Measurements from ENCODE around the gene PPP2CA. TPM values are rescaled to one million over a fixed set of nuclear protein-coding genes. Genes with fewer than 3 reads are reported as not detected.

PPP2CA gene
- total RNA-seq = 100 to 1,000 TPM in 3 of 5 donors, 10 to 100 TPM in 2; 87.1 to 168 (median 104) TPM
- total RNA-seq (2013) = 73.1 TPM
- total RNA-seq = 25.9 to 93.7 (median 36.4) reads per million in 29 experiments

DNA sequence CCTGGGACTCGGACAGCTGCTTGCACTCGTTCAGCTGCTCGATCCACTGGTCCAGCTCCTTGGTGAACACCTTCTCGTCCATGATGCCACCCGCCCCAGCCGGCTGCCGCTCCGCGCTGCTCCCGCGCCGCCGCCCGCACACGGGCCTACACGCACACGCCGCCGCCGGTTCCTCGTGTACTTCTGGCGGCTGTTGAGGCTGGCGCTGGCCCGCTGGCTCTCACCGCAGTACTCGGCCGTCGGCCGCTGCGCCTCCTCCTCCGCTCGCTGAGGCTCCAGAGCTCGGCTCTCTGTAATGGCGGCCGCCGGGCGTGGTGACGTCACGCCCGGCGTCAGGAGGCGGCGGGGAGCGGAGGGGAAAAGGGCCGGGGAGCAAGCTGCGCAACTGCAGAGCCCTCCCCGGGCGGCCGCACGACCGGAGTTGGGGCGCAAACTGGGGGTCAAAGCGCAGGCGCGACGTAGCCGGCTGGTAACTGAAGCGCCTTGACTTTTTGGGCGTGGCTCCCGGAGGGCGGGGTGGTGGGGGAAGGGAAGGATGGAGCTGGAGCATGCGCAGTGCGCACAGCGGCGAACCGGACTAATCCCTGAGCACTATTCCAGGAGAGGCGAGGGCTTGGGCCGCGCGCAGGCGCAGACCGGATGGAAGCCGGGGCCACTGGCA, at the start of gene PPP2CA:
TSS of gene PPP2CA (minus strand) at position 294 of the 661 bp plus-strand sequence. CDS start at position 82, 212 bp downstream.
- ChIA-PET POLR2A (interaction anchor here (0.5 to 3.5 kb wide), 28 partner anchors 8 to 1308 kb away, joined by 3 to 32 read pairs (median 4); partner anchors contain the start of genes HSPA4 (in 1 of the 2), SEC24A (in 1 of the 2), SKP1 (in 1 of the 2) and TCF7 (in 1 of the 2)), CTCF (interaction anchor here (0.6 to 2.5 kb wide), 14 partner anchors 10 to 512 kb away, joined by 3 to 12 read pairs (median 4); partner anchors contain the start of gene CAMLG (in 1 of the 2))
- peaks cover 0 to 4% of the 10 kb centered on the region in 2 donors for H3K36me3 ChIP-seq (ENCODE audit: control insufficient read depth in 2 of 2, extremely low read depth in 1 of 2, insufficient read depth in 1 of 2, low read length in 1 of 2)

GRCh38 chr5:134273642-134274395, 47.9 kb upstream of the PPP2CA start:
- Histone ChIP-seq H3K9me3 (no peaks in the 10 kb centered on the region), H3K27me3 (replicated peaks in 1 of 2; ENCODE audit: control insufficient read depth in 2 of 2, extremely low read depth in 1 of 2, insufficient read depth in 2 of 2, low read length in 1 of 2) (peaks cover 0 to 14% of the 10 kb centered on the region in 2 experiments), H3K4me3 (ENCODE audit: control insufficient read depth in 1 of 2, extremely low read depth in 1 of 2, low read length in 1 of 2) (no peak overlapping the region), H3K4me1 (ENCODE audit: control insufficient read depth in 1 of 2, extremely low read depth in 1 of 2, insufficient read depth in 2 of 2, low read length in 2 of 2) (no peaks in the 10 kb centered on the region), H3K36me3 (ENCODE audit: control insufficient read depth in 2 of 2, extremely low read depth in 1 of 2, insufficient read depth in 1 of 2, low read length in 1 of 2) (no peaks in the 10 kb centered on the region), H3K27ac (ENCODE audit: low read length) (no peak overlapping the region)
- POLR2A ChIA-PET = no interaction called here
- no peak overlapping the region for H3K27ac Mint-ChIP-seq
- CTCF ChIA-PET = no interaction called here
- H3K36me3 Mint-ChIP-seq = no peaks in the 10 kb centered on the region
- no peak for DNase-seq
- no peak overlapping the region for H3K4me3 Mint-ChIP-seq
- H3K9me3 Mint-ChIP-seq = no peaks in the 10 kb centered on the region
- ATAC-seq (replicated peaks in 1 of 4) = no peak
- H3K27me3 Mint-ChIP-seq = peaks cover 0 to 6% of the 10 kb centered on the region in 2 donors
- 72% methylated on average over 2 of the region's 3 CpGs for WGBS (ENCODE audit: insufficient coverage)
- no peaks in the 10 kb centered on the region for H3K4me1 Mint-ChIP-seq

More for the DNA sequence above, at the start of gene PPP2CA:
- WGBS (ENCODE audit: insufficient coverage) = under 1% methylated on average over 73 of the region's 73 CpGs
- Histone ChIP-seq H3K27me3 (replicated peaks in 1 of 2; ENCODE audit: control insufficient read depth in 2 of 2, extremely low read depth in 1 of 2, insufficient read depth in 2 of 2, low read length in 1 of 2) (no peaks in the 10 kb centered on the region), H3K4me3 (ENCODE audit: control insufficient read depth in 1 of 2, extremely low read depth in 1 of 2, low read length in 1 of 2) (peak within 1 kb of the TSS; percentile 89 to 94), H3K4me1 (ENCODE audit: control insufficient read depth in 1 of 2, extremely low read depth in 1 of 2, insufficient read depth in 2 of 2, low read length in 2 of 2) (peaks cover 23 to 27% of the 10 kb centered on the region in 2 experiments), H3K9me3 (no peaks in the 10 kb centered on the region), H3K27ac (ENCODE audit: low read length) (peak within 1 kb of the TSS; percentile 99)
- DNase-seq (peak; percentile 96 to 100 (median 99)), ATAC-seq (replicated peaks in 1 of 4) (peak; percentile 79 to 85 (median 82))
- peak within 1 kb of the TSS; percentile 96 to 98 for H3K27ac Mint-ChIP-seq
- peak within 1 kb of the TSS; percentile 95 to 98 (median 96) for H3K4me3 Mint-ChIP-seq
- peaks cover 17% of the 10 kb centered on the region for H3K36me3 Mint-ChIP-seq
- no peaks in the 10 kb centered on the region for H3K27me3 Mint-ChIP-seq
- no peaks in the 10 kb centered on the region for H3K9me3 Mint-ChIP-seq
- peaks cover 45 to 56% (median 55%) of the 10 kb centered on the region in 3 donors for H3K4me1 Mint-ChIP-seq

DNA sequence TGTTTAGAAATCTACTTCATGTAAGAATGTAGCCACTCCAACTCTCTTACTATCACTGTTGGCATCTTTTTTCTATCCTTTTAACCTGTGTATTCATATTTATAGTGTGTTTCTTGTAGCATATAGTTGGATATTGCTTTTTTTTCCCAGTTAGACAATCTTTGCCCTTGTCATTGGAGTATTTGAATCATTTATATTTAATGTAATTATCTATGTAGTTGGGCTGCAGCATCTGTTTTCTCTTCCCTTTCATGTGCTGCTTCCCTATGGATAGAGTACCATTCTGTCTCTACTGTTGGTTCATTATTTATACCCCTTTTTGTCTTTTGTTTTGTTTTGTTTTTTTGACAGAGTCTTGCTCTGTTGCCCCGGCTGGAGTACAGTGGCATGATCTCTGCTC, 45.2 kb upstream of the PPP2CA start:
- Histone ChIP-seq H3K36me3 (ENCODE audit: control insufficient read depth in 2 of 2, extremely low read depth in 1 of 2, insufficient read depth in 1 of 2, low read length in 1 of 2) (no peaks in the 10 kb centered on the region), H3K9me3 (no peaks in the 10 kb centered on the region), H3K27me3 (replicated peaks in 1 of 2; ENCODE audit: control insufficient read depth in 2 of 2, extremely low read depth in 1 of 2, insufficient read depth in 2 of 2, low read length in 1 of 2) (peaks cover 0 to 11% of the 10 kb centered on the region in 2 experiments), H3K4me3 (ENCODE audit: control insufficient read depth in 1 of 2, extremely low read depth in 1 of 2, low read length in 1 of 2) (no peak overlapping the region), H3K4me1 (ENCODE audit: control insufficient read depth in 1 of 2, extremely low read depth in 1 of 2, insufficient read depth in 2 of 2, low read length in 2 of 2) (no peaks in the 10 kb centered on the region), H3K27ac (ENCODE audit: low read length) (no peak overlapping the region)
- ATAC-seq (replicated peaks in 1 of 4) (no peak), DNase-seq (no peak)
- H3K27me3 Mint-ChIP-seq = peaks cover 0 to 4% of the 10 kb centered on the region in 2 donors
- CTCF ChIA-PET = no interaction called here
- WGBS (ENCODE audit: insufficient coverage) = no CpG with 5 or more reads among the region's 1 CpG
- H3K27ac Mint-ChIP-seq = no peak overlapping the region
- H3K4me1 Mint-ChIP-seq = no peaks in the 10 kb centered on the region
- H3K4me3 Mint-ChIP-seq = no peak overlapping the region
- no peaks in the 10 kb centered on the region for H3K36me3 Mint-ChIP-seq
- POLR2A ChIA-PET = no interaction called here
- H3K9me3 Mint-ChIP-seq = no peaks in the 10 kb centered on the region

- Histone ChIP-seq H3K27ac (ENCODE audit: low read length) (no peak overlapping the region), H3K36me3 (ENCODE audit: control insufficient read depth in 2 of 2, extremely low read depth in 1 of 2, insufficient read depth in 1 of 2, low read length in 1 of 2) (no peaks in the 10 kb centered on the region)
These were observed 43.0 kb upstream of the PPP2CA start for GRCh38 chr5:134268919-134269318.

GRCh38 chr5:134268019-134268601, 42.2 kb upstream of the PPP2CA start:
- Histone ChIP-seq H3K27me3 (replicated peaks in 1 of 2; ENCODE audit: control insufficient read depth in 2 of 2, extremely low read depth in 1 of 2, insufficient read depth in 2 of 2, low read length in 1 of 2) (peaks cover 0 to 14% of the 10 kb centered on the region in 2 experiments), H3K4me1 (ENCODE audit: control insufficient read depth in 1 of 2, extremely low read depth in 1 of 2, insufficient read depth in 2 of 2, low read length in 2 of 2) (no peaks in the 10 kb centered on the region), H3K27ac (ENCODE audit: low read length) (no peak overlapping the region), H3K9me3 (peaks cover 4% of the 10 kb centered on the region), H3K4me3 (ENCODE audit: control insufficient read depth in 1 of 2, extremely low read depth in 1 of 2, low read length in 1 of 2) (no peak overlapping the region), H3K36me3 (ENCODE audit: control insufficient read depth in 2 of 2, extremely low read depth in 1 of 2, insufficient read depth in 1 of 2, low read length in 1 of 2) (no peaks in the 10 kb centered on the region)
- no peaks in the 10 kb centered on the region for H3K4me1 Mint-ChIP-seq
- POLR2A ChIA-PET = interaction anchor here (0.6 to 0.7 kb wide), 2 partner anchors 42 to 1529 kb away, joined by 3 to 4 read pairs; partner anchors contain the start of gene PPP2CA (in 1 of the 2)
- CTCF ChIA-PET = interaction anchor here (0.6 to 0.7 kb wide), 3 partner anchors 15 to 240 kb away, joined by 4 to 6 read pairs (median 5); no protein-coding TSS in a partner anchor
- 80% methylated on average over 3 of the region's 3 CpGs for WGBS (ENCODE audit: insufficient coverage)
- H3K27me3 Mint-ChIP-seq = no peaks in the 10 kb centered on the region
- no peak overlapping the region for H3K27ac Mint-ChIP-seq
- peaks cover 0 to 8% (median 7%) of the 10 kb centered on the region in 3 donors for H3K9me3 Mint-ChIP-seq
- no peaks in the 10 kb centered on the region for H3K36me3 Mint-ChIP-seq
- ATAC-seq (replicated peaks in 1 of 4) = no peak
- no peak overlapping the region for H3K4me3 Mint-ChIP-seq
- no peak for DNase-seq

More at GRCh38 chr5:134268919-134269318, 43.0 kb upstream of the PPP2CA start:
- ChIA-PET CTCF (interaction anchor here (0.7 kb wide), 2 partner anchors 217 to 241 kb away, joined by 3 to 4 read pairs; no protein-coding TSS in a partner anchor), POLR2A (interaction anchor here (0.6 to 0.7 kb wide), 3 partner anchors 10 to 1530 kb away, joined by 3 to 9 read pairs (median 4); partner anchors contain the start of gene PPP2CA (in 1 of the 2))
- no peak overlapping the region for H3K4me3 Mint-ChIP-seq
- no peak for ATAC-seq (replicated peaks in 1 of 4)
- DNase-seq = no peak
- no peaks in the 10 kb centered on the region for H3K36me3 Mint-ChIP-seq
- peaks cover 0 to 13% of the 10 kb centered on the region in 2 experiments for H3K27me3 ChIP-seq (replicated peaks in 1 of 2; ENCODE audit: control insufficient read depth in 2 of 2, extremely low read depth in 1 of 2, insufficient read depth in 2 of 2, low read length in 1 of 2)
- H3K4me1 Mint-ChIP-seq = no peaks in the 10 kb centered on the region
- H3K9me3 Mint-ChIP-seq = peaks cover 0 to 8% (median 7%) of the 10 kb centered on the region in 3 donors
- no peak overlapping the region for H3K27ac Mint-ChIP-seq
- H3K4me1 ChIP-seq (ENCODE audit: control insufficient read depth in 1 of 2, extremely low read depth in 1 of 2, insufficient read depth in 2 of 2, low read length in 2 of 2) = no peaks in the 10 kb centered on the region
- H3K27me3 Mint-ChIP-seq = peaks cover 0 to under 1% of the 10 kb centered on the region in 2 donors
- no peak overlapping the region for H3K4me3 ChIP-seq (ENCODE audit: control insufficient read depth in 1 of 2, extremely low read depth in 1 of 2, low read length in 1 of 2)
- peaks cover 4% of the 10 kb centered on the region for H3K9me3 ChIP-seq
- no CpG with 5 or more reads among the region's 4 CpGs for WGBS (ENCODE audit: insufficient coverage)

Data from T-cell (primary cell).